DMS 273 (cell line): ENCODE results near the gene APOB.

Experiments used
- DNase-seq: peaks from one replicate; lab custom pipeline; 2025; ENCODE audit not compliant: unreplicated experiment; lab: John Stamatoyannopoulos, UW

Gene APOB, protein sequence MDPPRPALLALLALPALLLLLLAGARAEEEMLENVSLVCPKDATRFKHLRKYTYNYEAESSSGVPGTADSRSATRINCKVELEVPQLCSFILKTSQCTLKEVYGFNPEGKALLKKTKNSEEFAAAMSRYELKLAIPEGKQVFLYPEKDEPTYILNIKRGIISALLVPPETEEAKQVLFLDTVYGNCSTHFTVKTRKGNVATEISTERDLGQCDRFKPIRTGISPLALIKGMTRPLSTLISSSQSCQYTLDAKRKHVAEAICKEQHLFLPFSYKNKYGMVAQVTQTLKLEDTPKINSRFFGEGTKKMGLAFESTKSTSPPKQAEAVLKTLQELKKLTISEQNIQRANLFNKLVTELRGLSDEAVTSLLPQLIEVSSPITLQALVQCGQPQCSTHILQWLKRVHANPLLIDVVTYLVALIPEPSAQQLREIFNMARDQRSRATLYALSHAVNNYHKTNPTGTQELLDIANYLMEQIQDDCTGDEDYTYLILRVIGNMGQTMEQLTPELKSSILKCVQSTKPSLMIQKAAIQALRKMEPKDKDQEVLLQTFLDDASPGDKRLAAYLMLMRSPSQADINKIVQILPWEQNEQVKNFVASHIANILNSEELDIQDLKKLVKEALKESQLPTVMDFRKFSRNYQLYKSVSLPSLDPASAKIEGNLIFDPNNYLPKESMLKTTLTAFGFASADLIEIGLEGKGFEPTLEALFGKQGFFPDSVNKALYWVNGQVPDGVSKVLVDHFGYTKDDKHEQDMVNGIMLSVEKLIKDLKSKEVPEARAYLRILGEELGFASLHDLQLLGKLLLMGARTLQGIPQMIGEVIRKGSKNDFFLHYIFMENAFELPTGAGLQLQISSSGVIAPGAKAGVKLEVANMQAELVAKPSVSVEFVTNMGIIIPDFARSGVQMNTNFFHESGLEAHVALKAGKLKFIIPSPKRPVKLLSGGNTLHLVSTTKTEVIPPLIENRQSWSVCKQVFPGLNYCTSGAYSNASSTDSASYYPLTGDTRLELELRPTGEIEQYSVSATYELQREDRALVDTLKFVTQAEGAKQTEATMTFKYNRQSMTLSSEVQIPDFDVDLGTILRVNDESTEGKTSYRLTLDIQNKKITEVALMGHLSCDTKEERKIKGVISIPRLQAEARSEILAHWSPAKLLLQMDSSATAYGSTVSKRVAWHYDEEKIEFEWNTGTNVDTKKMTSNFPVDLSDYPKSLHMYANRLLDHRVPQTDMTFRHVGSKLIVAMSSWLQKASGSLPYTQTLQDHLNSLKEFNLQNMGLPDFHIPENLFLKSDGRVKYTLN (N-terminal part only)

GRCh38 chr2:21043744-21044532 is at the start of gene APOB:
Gene APOB (minus strand): TSS chr2:21044073. CDS start chr2:21043945, 128 bp downstream.
- peak; percentile 58 for DNase-seq

- no peak for DNase-seq
Measured at GRCh38 chr2:21092308-21092869, 48.5 kb upstream of the APOB start.

- DNase-seq, result no peak
Measured at GRCh38 chr2:21084401-21084800, 40.5 kb upstream of the APOB start.

DNA sequence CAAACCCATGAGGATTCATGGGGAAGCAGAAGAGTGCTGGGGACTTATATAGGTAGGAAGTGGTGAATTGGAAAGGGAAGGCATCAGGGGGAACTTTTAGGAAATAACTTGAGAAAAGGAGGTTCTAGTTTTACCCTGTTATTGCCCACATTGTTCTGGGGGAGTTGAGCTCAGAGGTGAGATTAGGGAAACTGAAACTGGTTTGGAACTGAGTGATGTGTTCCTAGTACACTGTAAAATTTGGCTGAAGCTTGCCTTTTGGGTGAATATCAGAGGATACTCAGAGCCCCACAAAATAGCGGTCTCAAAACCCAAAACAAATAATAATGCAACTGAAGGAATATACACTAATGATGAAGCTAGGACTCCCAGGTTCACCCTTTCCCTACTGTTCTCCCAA is 39.6 kb upstream of the APOB start:
- no peak for DNase-seq

DNA sequence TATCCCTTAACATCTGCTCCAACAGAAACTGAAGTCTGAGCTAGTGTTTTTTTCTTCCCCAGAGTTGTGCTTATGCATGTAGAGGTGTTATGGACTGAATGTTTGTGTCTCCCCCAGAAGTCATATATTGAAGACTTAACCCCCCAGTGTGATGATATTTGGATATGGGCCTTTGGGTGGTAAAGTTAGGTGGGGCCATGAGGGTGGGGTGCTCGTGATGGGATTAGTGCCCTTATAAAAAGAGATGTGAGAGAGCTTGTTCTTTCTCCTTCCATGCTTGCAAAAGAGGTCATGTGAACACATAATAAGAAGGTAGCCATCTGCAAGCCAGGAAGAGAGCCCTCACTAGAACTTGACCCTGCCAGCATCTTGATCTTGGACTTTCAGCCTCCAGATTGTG is 34.4 kb upstream of the APOB start:
- DNase-seq, result no peak

DNA sequence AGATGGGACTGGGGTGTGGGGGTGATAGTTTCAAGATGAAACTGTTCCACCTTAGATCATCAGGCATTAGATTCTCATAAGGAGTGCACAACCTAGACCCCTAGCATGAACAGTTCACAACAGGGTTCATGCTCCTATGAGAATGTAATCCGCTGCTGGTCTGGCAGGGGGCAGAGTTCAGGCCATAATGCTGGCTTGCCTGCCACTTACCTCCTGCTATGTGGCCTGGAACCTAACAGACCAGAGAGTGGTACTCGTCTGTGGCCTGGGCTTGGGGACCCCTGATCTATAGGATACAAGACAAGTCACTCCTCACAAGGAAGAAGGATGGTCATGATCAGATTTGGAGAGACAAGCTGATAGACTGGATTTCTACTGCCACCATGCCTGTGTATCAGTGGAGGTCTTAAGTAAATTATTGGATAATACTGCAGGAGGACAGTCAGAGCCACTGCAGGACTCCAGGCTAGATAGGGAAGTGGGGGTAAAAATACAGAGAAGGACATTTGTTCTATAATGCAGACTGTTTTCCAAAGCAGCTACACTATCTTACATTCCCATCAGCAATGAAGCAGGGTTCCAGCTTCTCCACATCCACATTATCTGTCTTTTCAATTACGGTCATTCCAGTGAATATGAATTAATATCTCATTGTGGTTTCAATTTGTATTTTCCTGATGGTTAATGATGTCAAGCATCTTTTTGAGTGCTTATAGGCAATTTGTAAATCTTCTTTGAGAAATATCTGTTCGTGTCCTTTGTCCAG is 28.8 kb upstream of the APOB start:
- no peak for DNase-seq

DNA sequence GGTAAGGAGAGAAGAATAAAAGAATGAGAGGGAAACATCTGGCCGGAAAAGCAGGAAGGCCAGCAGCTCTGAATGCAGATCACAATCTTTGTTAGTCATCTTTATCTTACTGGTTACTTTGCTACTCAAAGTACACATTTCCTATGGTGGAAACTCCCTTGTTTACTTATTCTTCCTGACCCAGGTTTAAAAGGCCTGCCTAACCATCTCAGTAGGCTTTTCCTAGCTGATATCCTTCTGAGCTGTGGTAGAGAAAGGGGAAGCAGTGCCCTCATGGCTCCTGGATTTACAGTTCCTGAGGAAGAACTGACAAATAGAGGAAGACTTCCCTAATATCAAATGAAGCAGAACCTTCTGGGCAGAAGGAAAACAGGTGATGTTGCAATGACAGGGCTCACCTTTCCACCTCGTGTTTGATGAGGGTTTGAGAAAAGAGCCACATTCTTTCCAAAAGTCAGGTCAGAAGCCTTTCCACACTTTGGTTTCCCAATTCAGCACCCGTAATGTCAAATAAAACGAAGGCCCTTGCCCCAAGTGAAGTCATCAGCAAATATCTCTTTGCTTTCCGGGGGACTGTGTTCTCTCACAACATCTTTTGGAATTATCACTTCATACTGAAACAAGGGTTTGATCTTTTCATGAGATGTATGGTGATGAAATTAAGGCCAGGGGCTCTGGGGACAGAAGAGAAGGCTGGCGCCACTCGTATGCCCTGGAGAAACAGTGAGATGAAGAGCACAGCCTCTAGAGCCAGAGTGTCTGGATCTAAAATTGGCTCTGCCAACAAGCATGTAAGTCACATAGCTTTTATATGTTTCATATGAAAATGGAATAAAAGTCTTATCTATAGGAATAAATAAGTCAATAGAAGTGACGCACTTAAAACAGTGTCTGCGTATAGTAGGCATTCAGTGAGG is 26.7 kb upstream of the APOB start:
- DNase-seq, result no peak

- DNase-seq, result no peak
Measured at GRCh38 chr2:21069746-21070340, 26.0 kb upstream of the APOB start.

DNA sequence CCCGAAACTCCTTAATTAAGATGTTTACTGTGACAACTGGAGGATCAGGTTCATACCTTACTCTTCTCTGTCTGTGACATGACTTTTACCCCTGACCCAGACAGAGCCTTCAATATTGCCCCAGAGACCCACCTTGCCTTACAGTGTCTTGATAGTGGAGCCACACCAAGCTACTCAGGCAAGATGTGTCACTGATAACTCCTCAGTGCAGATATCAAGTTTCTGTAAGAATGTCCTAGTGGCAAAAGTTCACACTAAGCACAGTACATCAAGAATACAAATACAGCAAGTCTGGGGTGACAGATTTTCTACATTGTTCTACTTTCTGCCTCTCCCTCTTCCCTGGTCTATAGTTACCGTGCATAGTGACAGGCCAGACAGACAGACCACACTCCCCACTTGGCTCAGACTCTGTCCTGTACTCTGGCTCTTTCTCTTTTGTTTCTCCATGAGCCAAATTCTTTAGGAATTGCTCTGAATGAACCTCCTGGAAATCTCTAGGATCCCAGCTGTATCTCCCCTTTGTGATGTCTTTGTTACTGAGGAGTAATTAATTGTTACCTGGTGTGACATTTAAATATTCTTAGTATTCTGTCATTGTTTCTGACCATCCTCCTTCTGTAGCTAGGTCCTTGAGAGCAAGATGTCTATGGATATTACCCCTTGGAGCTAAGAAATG is 24.1 kb upstream of the APOB start:
- DNase-seq, result no peak

GRCh38 chr2:21067125-21067524 is 23.3 kb upstream of the APOB start:
- DNase-seq, result no peak

GRCh38 chr2:21059885-21060610 is 16.2 kb upstream of the APOB start:
- no peak for DNase-seq

DNA sequence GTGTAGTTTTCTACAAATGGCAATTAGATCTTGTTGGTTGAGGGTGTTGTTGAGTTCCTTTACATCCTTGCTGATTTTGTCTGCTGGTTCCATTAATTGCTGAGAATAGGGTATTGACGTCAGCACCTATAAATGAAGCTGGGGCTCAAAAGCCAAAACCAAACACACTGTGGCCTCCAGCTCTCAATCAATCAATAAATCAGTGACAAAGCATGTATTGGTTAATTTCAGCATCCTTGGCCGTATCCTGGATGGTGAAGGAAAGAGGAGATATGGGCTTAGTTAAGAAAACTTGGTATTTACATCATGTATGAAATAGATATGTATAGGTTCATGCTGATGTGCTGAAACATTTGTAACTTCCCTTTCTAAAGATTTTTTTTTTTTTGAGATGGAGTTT is 13.2 kb upstream of the APOB start:
- no peak for DNase-seq

- DNase-seq, result no peak
Measured at GRCh38 chr2:21055879-21056790, 12.3 kb upstream of the APOB start.

DNA sequence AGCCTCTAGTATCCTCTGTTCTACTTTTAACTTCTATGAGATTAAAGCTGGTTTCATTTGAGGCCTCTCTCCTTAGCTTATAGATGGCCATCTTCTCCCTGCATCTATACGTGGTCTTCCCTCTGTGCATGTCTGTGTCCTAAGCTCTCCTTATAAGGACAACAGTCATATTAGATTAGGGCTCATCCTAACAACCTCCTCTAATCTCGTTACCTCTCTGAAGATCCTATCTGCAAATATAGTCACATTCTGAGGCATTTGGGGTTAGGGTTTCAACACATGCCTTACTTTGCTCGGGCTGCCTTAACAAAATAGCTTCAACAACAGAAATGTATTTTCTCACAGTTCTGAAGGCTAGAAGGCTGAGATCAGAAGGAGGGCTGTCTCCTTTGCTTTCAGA is 11.6 kb upstream of the APOB start:
- no peak for DNase-seq

DNA sequence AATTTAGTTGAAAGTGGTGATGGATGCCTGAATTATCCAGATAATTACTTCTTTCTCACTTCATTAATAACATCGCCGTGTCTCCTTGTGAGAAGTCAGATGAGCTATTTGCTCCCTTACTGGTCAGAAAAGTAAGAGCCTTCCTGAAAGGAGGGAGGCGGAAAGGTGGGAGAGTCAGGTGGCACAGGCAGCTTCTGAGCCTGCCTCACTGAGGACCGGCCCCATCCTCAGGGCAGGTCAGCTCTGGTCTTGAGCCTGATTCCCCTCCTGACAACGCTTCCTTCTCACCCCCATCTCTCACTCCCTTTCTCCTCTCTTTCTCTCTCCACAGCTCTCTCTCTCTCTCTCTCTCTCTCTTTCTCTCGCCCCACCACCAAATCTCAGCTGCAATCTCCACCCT is 10.1 kb upstream of the APOB start:
- DNase-seq, result no peak

GRCh38 chr2:21052044-21052443 is 8.2 kb upstream of the APOB start:
- DNase-seq, result no peak
